OCI-M1 (cell line): ENCODE results near the gene DIP2C.
"Not testable (repeated sequence)": the region's sequence is repeated elsewhere in the genome, so short reads cannot be mapped to it uniquely, and the experiment has no call there.

Experiments
- DNase-seq: peaks from one replicate; lab custom pipeline; 2025; lab: John Stamatoyannopoulos, UW

Gene DIP2C

GRCh38 chr10:533611-534010 is 155.9 kb downstream of the DIP2C start:
- DNase-seq = no peak

- DNase-seq = no peak
These were observed 156.3 kb downstream of the DIP2C start for GRCh38 chr10:533186-533585.

GRCh38 chr10:532331-532730 is 157.1 kb downstream of the DIP2C start:
- DNase-seq = not testable (repeated sequence)

- no peak for DNase-seq
These were observed 157.9 kb downstream of the DIP2C start for GRCh38 chr10:531541-531940.

- no peak for DNase-seq
These were observed 158.8 kb downstream of the DIP2C start for GRCh38 chr10:530717-531116.

GRCh38 chr10:529468-530230 is 159.8 kb downstream of the DIP2C start:
- no peak for DNase-seq

GRCh38 chr10:528173-529165 is 161.0 kb downstream of the DIP2C start:
- DNase-seq = no peak

GRCh38 chr10:527416-527815 is 162.1 kb downstream of the DIP2C start:
- no peak for DNase-seq

- no peak for DNase-seq
These were observed 162.7 kb downstream of the DIP2C start for GRCh38 chr10:526651-527312.

GRCh38 chr10:525565-526315 is 163.7 kb downstream of the DIP2C start:
- DNase-seq = no peak

- no peak for DNase-seq
These were observed 165.5 kb downstream of the DIP2C start for GRCh38 chr10:523925-524324.

- no peak for DNase-seq
These were observed 167.1 kb downstream of the DIP2C start for GRCh38 chr10:522350-522749.

GRCh38 chr10:521261-522250 is 167.9 kb downstream of the DIP2C start:
- DNase-seq = no peak

GRCh38 chr10:520402-520787 is 169.1 kb downstream of the DIP2C start:
- no peak for DNase-seq

- DNase-seq = no peak
These were observed 169.6 kb downstream of the DIP2C start for GRCh38 chr10:519716-520401.

- DNase-seq = no peak
These were observed 170.3 kb downstream of the DIP2C start for GRCh38 chr10:519055-519715.

- no peak for DNase-seq
These were observed 171.5 kb downstream of the DIP2C start for GRCh38 chr10:517872-518475.

GRCh38 chr10:517241-517830 is 172.1 kb downstream of the DIP2C start:
- DNase-seq = no peak

GRCh38 chr10:516764-517163 is 172.7 kb downstream of the DIP2C start:
- no peak for DNase-seq
